ENCODE data around the gene OR2A12.
"Not testable (repeated sequence)": the region's sequence is repeated elsewhere in the genome, so short reads cannot be mapped to it uniquely, and the experiment has no call there.

The OR2A12 gene

GRCh38 chr7:144110272-144110671 is 24.2 kb downstream of the OR2A12 start:
- DNase-seq (ENCODE audit: low read depth, low spot score) = no peak
- no peak overlapping the region for H3K27ac ChIP-seq

- H3K27ac ChIP-seq = no peak overlapping the region
- no peak for DNase-seq (ENCODE audit: low read depth, low spot score)
Observed at GRCh38 chr7:144113651-144114050, 27.6 kb downstream of the OR2A12 start.

- H3K27ac ChIP-seq = no peak overlapping the region
- DNase-seq (ENCODE audit: low read depth, low spot score) = no peak
Observed at GRCh38 chr7:144118341-144118740, 32.3 kb downstream of the OR2A12 start.

- H3K27ac ChIP-seq = no peak within 1 kb of the TSS
- no peak for DNase-seq (ENCODE audit: low read depth, low spot score)
Observed at GRCh38 chr7:144122876-144123275, 36.8 kb downstream of the OR2A12 start, which contains the start of gene OR2A14. Gene OR2A14 (plus strand): TSS chr7:144123176. CDS start chr7:144129113, 5,937 bp downstream.

GRCh38 chr7:144127714-144128334 is 41.7 kb downstream of the OR2A12 start:
- no peak overlapping the region for H3K27ac ChIP-seq
- DNase-seq (ENCODE audit: low read depth, low spot score) = peak; percentile 40

- not testable (repeated sequence) for H3K27ac ChIP-seq; DNase-seq (ENCODE audit: low read depth, low spot score)
Observed at GRCh38 chr7:144129601-144130000, 43.5 kb downstream of the OR2A12 start.

- DNase-seq (ENCODE audit: low read depth, low spot score) = no peak
- no peak overlapping the region for H3K27ac ChIP-seq
Observed at GRCh38 chr7:144130730-144131129, 44.7 kb downstream of the OR2A12 start.

- no peak overlapping the region for H3K27ac ChIP-seq
- no peak for DNase-seq (ENCODE audit: low read depth, low spot score)
Observed at GRCh38 chr7:144132262-144132661, 46.2 kb downstream of the OR2A12 start.

GRCh38 chr7:144133307-144133706 is 47.2 kb downstream of the OR2A12 start:
- H3K27ac ChIP-seq = no peak overlapping the region
- DNase-seq (ENCODE audit: low read depth, low spot score) = no peak

- no peak for DNase-seq (ENCODE audit: low read depth, low spot score)
- no peak overlapping the region for H3K27ac ChIP-seq
Observed at GRCh38 chr7:144134116-144134515, 48.0 kb downstream of the OR2A12 start.

- no peak for DNase-seq (ENCODE audit: low read depth, low spot score)
- no peak overlapping the region for H3K27ac ChIP-seq
Observed at GRCh38 chr7:144137501-144137900, 51.4 kb downstream of the OR2A12 start.

GRCh38 chr7:144142187-144142586 is 56.1 kb downstream of the OR2A12 start:
- H3K27ac ChIP-seq = no peak overlapping the region
- no peak for DNase-seq (ENCODE audit: low read depth, low spot score)

GRCh38 chr7:144144426-144144825 is 58.3 kb downstream of the OR2A12 start:
- no peak overlapping the region for H3K27ac ChIP-seq

GRCh38 chr7:144148224-144148827 is 62.2 kb downstream of the OR2A12 start:
- DNase-seq (ENCODE audit: low read depth, low spot score) = no peak

More at GRCh38 chr7:144144426-144144825, 58.3 kb downstream of the OR2A12 start:
- DNase-seq (ENCODE audit: low read depth, low spot score) = no peak

More at GRCh38 chr7:144148224-144148827, 62.2 kb downstream of the OR2A12 start:
- H3K27ac ChIP-seq = no peak overlapping the region

Measured in epithelial cell of prostate (primary cell).